ENCODE measurements around the gene NME7. TPM values are rescaled to one million over a fixed set of nuclear protein-coding genes. Genes with fewer than 3 reads are reported as not detected.

The NME7 gene
- total and polyA plus RNA-seq, 7 donors = 4.4 to 39.9 (median 20.1) TPM

- H3K4me3 ChIP-seq = no peak overlapping the region
- H3K9me3 ChIP-seq = no peaks in the 10 kb centered on the region
- intact Hi-C loops (cut with DNase I) = no loop called here
- no peak for DNase-seq
- no peak overlapping the region for H3K27ac ChIP-seq
- TF ChIP-seq, protein P1, sequence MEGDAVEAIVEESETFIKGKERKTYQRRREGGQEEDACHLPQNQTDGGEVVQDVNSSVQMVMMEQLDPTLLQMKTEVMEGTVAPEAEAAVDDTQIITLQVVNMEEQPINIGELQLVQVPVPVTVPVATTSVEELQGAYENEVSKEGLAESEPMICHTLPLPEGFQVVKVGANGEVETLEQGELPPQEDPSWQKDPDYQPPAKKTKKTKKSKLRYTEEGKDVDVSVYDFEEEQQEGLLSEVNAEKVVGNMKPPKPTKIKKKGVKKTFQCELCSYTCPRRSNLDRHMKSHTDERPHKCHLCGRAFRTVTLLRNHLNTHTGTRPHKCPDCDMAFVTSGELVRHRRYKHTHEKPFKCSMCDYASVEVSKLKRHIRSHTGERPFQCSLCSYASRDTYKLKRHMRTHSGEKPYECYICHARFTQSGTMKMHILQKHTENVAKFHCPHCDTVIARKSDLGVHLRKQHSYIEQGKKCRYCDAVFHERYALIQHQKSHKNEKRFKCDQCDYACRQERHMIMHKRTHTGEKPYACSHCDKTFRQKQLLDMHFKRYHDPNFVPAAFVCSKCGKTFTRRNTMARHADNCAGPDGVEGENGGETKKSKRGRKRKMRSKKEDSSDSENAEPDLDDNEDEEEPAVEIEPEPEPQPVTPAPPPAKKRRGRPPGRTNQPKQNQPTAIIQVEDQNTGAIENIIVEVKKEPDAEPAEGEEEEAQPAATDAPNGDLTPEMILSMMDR (IDR thresholded peaks at IDR 0.05) = no peak
- TF ChIP-seq POLR2AphosphoS5 (IDR thresholded peaks at IDR 0.05) (no peak), EP300 (IDR thresholded peaks at IDR 0.05) (no peak), POLR2A (IDR thresholded peaks at IDR 0.05) (no peak)
- no peaks in the 10 kb centered on the region for H3K27me3 ChIP-seq
- H3K36me3 ChIP-seq = peaks cover 0 to 8% (median 2%) of the 10 kb centered on the region in 4 donors
- no peaks in the 10 kb centered on the region for H3K4me1 ChIP-seq
- WGBS, 2 donors = 96 to 98% methylated on average over 2 of the region's 2 CpGs
Measured at GRCh38 chr1:169308313-169309039, 59.1 kb downstream of the NME7 start.

DNA sequence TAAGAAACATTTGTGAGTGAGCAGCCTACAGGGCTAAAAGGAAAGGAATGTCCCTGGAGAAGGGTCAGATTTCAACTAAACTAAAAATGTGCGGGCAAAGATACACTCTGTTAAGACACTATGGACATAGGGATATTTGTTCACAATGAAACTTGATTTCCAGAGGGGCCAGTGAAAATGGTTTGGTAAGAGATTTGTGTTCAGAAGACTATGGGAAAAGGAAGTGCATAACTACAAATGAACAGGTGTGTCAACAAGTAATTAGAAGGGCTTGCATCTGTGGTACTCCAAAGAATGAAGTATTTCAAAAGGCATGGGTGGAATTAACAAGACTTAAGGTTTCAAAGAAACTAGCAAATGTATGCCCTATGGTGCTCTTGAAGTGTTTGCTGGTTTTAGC lies 60.4 kb downstream of the NME7 start:
- Histone ChIP-seq H3K4me1 (no peaks in the 10 kb centered on the region), H3K4me3 (no peak overlapping the region), H3K36me3 (peaks cover 0 to 12% (median 2%) of the 10 kb centered on the region in 4 donors), H3K27ac (no peak overlapping the region), H3K9me3 (no peaks in the 10 kb centered on the region), H3K27me3 (no peaks in the 10 kb centered on the region)
- TF ChIP-seq, protein P1 (IDR thresholded peaks at IDR 0.05) = no peak
- no peak for TF ChIP-seq POLR2A (IDR thresholded peaks at IDR 0.05)
- TF ChIP-seq EP300 (IDR thresholded peaks at IDR 0.05) = no peak
- no peak for TF ChIP-seq POLR2AphosphoS5 (IDR thresholded peaks at IDR 0.05)
- WGBS, 2 donors = 94 to 97% methylated on average over 1 of the region's 1 CpG
- intact Hi-C loops (cut with DNase I) = no loop called here
- no peak for DNase-seq

DNA sequence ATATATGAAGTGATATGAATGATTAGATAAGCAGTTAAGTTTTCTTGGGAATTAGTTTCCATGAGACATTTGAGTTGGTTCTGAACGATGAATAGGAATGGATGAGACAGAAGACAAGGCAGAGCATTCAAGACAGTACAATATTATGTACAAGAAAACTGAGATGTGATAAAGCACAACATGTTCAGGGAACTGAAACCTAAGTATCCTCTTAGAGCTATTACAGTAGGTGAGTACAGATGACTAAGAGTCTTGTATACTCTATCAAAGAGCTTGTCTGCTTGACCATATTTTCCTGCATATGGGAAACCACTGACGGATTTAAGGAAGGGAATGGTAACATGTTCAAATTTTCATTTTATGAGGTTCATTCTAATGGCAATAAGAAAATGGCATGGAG lies 61.6 kb downstream of the NME7 start:
- Histone ChIP-seq H3K27ac (no peak overlapping the region), H3K27me3 (no peaks in the 10 kb centered on the region), H3K4me1 (no peaks in the 10 kb centered on the region), H3K36me3 (peaks cover 0 to 13% (median 2%) of the 10 kb centered on the region in 4 donors), H3K9me3 (no peaks in the 10 kb centered on the region), H3K4me3 (no peak overlapping the region)
- no peak for DNase-seq
- intact Hi-C loops (cut with DNase I) = no loop called here
- TF ChIP-seq POLR2AphosphoS5 (IDR thresholded peaks at IDR 0.05) (no peak), POLR2A (IDR thresholded peaks at IDR 0.05) (no peak), EP300 (IDR thresholded peaks at IDR 0.05) (no peak)
- TF ChIP-seq, protein P1 (IDR thresholded peaks at IDR 0.05) = no peak
- WGBS, 2 donors = 94 to 98% methylated on average over 2 of the region's 2 CpGs

DNA sequence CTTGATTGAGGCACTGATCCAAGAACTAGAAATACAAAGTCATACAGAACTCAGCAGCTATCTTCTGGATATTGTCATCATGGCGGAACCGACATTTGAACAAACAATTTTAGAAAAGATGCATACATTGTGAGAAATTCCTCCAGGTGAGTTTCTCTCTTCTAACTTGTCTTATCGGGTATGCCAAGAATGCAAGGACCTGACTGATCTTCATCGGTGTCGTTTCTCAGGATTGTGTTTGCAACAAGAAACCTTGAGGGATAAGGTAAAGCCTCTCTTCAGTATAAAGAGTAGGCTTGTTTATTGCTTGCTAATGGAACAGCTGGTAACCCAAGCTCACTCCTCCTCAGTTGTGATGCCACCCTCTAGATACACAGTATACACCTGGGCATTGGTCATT lies 62.2 kb downstream of the NME7 start:
- no peak for DNase-seq
- Histone ChIP-seq H3K4me1 (peaks cover 0 to 2% (median 0%) of the 10 kb centered on the region in 4 donors), H3K4me3 (no peak overlapping the region), H3K9me3 (no peaks in the 10 kb centered on the region), H3K36me3 (peaks cover 0 to 13% (median 2%) of the 10 kb centered on the region in 4 donors), H3K27ac (no peak overlapping the region), H3K27me3 (no peaks in the 10 kb centered on the region)
- intact Hi-C loops (cut with DNase I) = no loop called here
- WGBS, 2 donors = 98% methylated on average over 5 of the region's 5 CpGs
- TF ChIP-seq POLR2AphosphoS5 (IDR thresholded peaks at IDR 0.05) (no peak), POLR2A (IDR thresholded peaks at IDR 0.05) (no peak), EP300 (IDR thresholded peaks at IDR 0.05) (no peak)
- TF ChIP-seq, protein P1 (IDR thresholded peaks at IDR 0.05) = no peak

All from sigmoid colon (tissue), 7 donors.